NB4 (cell line): ENCODE results near the gene IKZF3.

Experiments
- MYC ChIP-seq: IDR thresholded peaks from 2 replicates; pipeline ENCODE4 v1.6.1; 2011; ENCODE audit warnings: low read depth, low read length
- POLR2A ChIP-seq: IDR thresholded peaks from 2 replicates; pipeline ENCODE4 v1.6.1; 2011; ENCODE audit warnings: mild to moderate bottlenecking; ENCODE audit not compliant: insufficient read length; ENCODE audit errors: extremely low read depth
- TF ChIP-seq, protein P1 (sequence below): IDR thresholded peaks from one replicate; pipeline ENCODE4 v1.5.1; 2012; ENCODE audit warnings: low read depth, low read length
- TF ChIP-seq, protein P2 (sequence below): IDR thresholded peaks from 2 replicates; pipeline ENCODE4 v1.6.1; 2011; ENCODE audit warnings: low read depth, low read length

DNA sequence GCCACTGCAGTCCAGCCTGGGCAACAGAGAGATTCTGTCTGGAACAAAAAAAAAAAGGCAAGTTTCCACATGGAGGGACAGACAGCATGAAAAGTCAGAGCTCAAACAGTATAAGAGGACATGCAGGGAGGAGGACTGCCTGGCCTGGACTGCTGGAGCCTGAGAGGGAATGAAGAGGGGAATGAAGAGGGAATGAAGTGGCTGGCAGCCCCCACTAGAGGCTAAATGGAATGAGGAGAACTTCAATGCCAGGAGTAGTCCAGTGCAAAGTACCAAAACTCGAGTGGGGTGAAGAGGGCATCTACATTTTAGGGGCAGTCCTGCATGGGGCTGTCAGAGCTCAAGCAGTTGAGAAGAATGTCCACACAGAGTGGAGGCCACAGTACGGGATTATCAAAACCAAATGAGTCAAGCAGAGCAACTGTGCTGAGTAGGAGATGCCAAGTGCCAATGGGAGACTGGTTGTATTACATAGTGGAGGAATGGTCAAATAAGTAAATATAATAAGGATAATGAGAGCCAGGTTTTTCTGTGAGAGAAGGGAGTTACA, 22.9 kb downstream of the IKZF3 start:
- no peak for TF ChIP-seq POLR2A
- TF ChIP-seq, protein P1, sequence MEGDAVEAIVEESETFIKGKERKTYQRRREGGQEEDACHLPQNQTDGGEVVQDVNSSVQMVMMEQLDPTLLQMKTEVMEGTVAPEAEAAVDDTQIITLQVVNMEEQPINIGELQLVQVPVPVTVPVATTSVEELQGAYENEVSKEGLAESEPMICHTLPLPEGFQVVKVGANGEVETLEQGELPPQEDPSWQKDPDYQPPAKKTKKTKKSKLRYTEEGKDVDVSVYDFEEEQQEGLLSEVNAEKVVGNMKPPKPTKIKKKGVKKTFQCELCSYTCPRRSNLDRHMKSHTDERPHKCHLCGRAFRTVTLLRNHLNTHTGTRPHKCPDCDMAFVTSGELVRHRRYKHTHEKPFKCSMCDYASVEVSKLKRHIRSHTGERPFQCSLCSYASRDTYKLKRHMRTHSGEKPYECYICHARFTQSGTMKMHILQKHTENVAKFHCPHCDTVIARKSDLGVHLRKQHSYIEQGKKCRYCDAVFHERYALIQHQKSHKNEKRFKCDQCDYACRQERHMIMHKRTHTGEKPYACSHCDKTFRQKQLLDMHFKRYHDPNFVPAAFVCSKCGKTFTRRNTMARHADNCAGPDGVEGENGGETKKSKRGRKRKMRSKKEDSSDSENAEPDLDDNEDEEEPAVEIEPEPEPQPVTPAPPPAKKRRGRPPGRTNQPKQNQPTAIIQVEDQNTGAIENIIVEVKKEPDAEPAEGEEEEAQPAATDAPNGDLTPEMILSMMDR, result no peak
- TF ChIP-seq, protein P2, sequence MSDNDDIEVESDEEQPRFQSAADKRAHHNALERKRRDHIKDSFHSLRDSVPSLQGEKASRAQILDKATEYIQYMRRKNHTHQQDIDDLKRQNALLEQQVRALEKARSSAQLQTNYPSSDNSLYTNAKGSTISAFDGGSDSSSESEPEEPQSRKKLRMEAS, result no peak
- TF ChIP-seq MYC, result no peak
